ENCODE measurements around the gene CC2D2A.
"Not testable (repeated sequence)": the region's sequence is repeated elsewhere in the genome, so short reads cannot be mapped to it uniquely, and the experiment has no call there.

GRCh38 chr4:15517681-15518080 is 48.0 kb downstream of the CC2D2A start:
- not testable (repeated sequence) for TF ChIP-seq CTCF (IDR thresholded peaks at IDR 0.05; ENCODE audit: insufficient read depth, low read depth, low read length); EZH2 (IDR thresholded peaks at IDR 0.05; ENCODE audit: insufficient read depth, low read length)

Data from astrocyte (in vitro differentiated cells and primary cell).